H9 (cell line): ENCODE results near the gene USP5. TPM values are rescaled to one million over a fixed set of nuclear protein-coding genes. Genes with fewer than 3 reads are reported as not detected.

ENCODE experiments used
- DNase-seq: peaks from one replicate; pipeline ENCODE4 v3.0.0-alpha.2; 2017
- H2AFZ ChIP-seq: one replicate; pipeline ENCODE4 v1.6.1; 2013; ENCODE audit warnings: mild to moderate bottlenecking, low read length, control low read depth, moderate library complexity
- H2AK5ac ChIP-seq: 2 replicates; pipeline ENCODE4 v1.6.1; 2013; ENCODE audit warnings: low read length, control low read depth, mixed read lengths; ENCODE audit not compliant: insufficient read length
- H2BK120ac ChIP-seq: one replicate; pipeline ENCODE4 v1.6.1; 2013; ENCODE audit warnings: low read depth, mild to moderate bottlenecking, low read length, control low read depth, inconsistent platforms; ENCODE audit not compliant: poor library complexity, severe bottlenecking
- H2BK12ac ChIP-seq: 2 replicates; pipeline ENCODE4 v1.6.1; 2013; ENCODE audit warnings: low read length, control low read depth, mixed read lengths, low read depth; ENCODE audit not compliant: insufficient read length
- H2BK15ac ChIP-seq: 2 replicates; pipeline ENCODE4 v1.6.1; 2013; ENCODE audit warnings: low read depth, low read length, control low read depth
- H2BK20ac ChIP-seq: one replicate; pipeline ENCODE4 v1.6.1; 2013; ENCODE audit warnings: low read depth, mild to moderate bottlenecking, low read length, control low read depth, inconsistent platforms; ENCODE audit not compliant: poor library complexity, severe bottlenecking
- H2BK5ac ChIP-seq: 2 replicates; pipeline ENCODE4 v1.6.1; 2013; ENCODE audit warnings: low read length, control low read depth, mixed read lengths; ENCODE audit not compliant: insufficient read length
- H3K14ac ChIP-seq: 2 replicates; pipeline ENCODE4 v1.6.1; 2013; ENCODE audit warnings: low read length, control low read depth; ENCODE audit not compliant: insufficient read depth
- H3K18ac ChIP-seq: 2 replicates; pipeline ENCODE4 v1.6.1; 2013; ENCODE audit warnings: low read depth, mild to moderate bottlenecking, mixed read lengths, low read length, control low read depth; ENCODE audit not compliant: insufficient read length
- H3K23ac ChIP-seq: 2 replicates; pipeline ENCODE4 v1.6.1; 2013; ENCODE audit warnings: low read length, control low read depth, mixed read lengths, low read depth; ENCODE audit not compliant: insufficient read length
- H3K23me2 ChIP-seq: 2 replicates; pipeline ENCODE4 v1.6.1; 2013; ENCODE audit warnings: low read depth, mild to moderate bottlenecking, mixed read lengths, low read length, control low read depth; ENCODE audit not compliant: insufficient read length, poor library complexity, severe bottlenecking
- H3K27ac ChIP-seq: 2 replicates; pipeline ENCODE4 v1.5.1; 2013; ENCODE audit warnings: low read length, control low read depth, mixed read lengths, low read depth; ENCODE audit not compliant: insufficient read length
- H3K27me3 ChIP-seq: 2 replicates; pipeline ENCODE4 v1.6.1; 2013; ENCODE audit warnings: low read length, control low read depth, inconsistent platforms; ENCODE audit not compliant: insufficient read depth
- H3K4ac ChIP-seq: 2 replicates; pipeline ENCODE4 v1.6.1; 2013; ENCODE audit warnings: low read depth, mild to moderate bottlenecking, control low read depth, inconsistent platforms, low read length, moderate library complexity
- H3K4me1 ChIP-seq: 2 replicates; pipeline ENCODE4 v1.6.1; 2013; ENCODE audit warnings: low read length, control low read depth, inconsistent platforms; ENCODE audit not compliant: insufficient read depth
- H3K4me2 ChIP-seq: 2 replicates; pipeline ENCODE4 v1.6.1; 2013; ENCODE audit warnings: low read length, control low read depth, mixed read lengths; ENCODE audit not compliant: insufficient read length, insufficient read depth
- H3K56ac ChIP-seq: 2 replicates; pipeline ENCODE4 v1.6.1; 2013; ENCODE audit warnings: low read depth, mild to moderate bottlenecking, mixed read lengths, low read length, control low read depth; ENCODE audit not compliant: insufficient read length
- H3K79me1 ChIP-seq: 2 replicates; pipeline ENCODE4 v1.6.1; 2013; ENCODE audit warnings: low read depth, mild to moderate bottlenecking, moderate library complexity, low read length, control low read depth, inconsistent platforms; ENCODE audit not compliant: insufficient read depth, poor library complexity, severe bottlenecking
- H3K79me2 ChIP-seq: 2 replicates; pipeline ENCODE4 v1.6.1; 2013; ENCODE audit warnings: low read length, control low read depth, inconsistent platforms; ENCODE audit not compliant: insufficient read depth
- H3K9ac ChIP-seq: 2 replicates; pipeline ENCODE4 v1.6.1; 2013; ENCODE audit warnings: low read length, control low read depth, mixed read lengths; ENCODE audit not compliant: insufficient read length; ENCODE audit errors: extremely low read depth
- H3K9me3 ChIP-seq: one replicate; pipeline ENCODE4 v1.6.1; 2013; ENCODE audit warnings: low read depth, low read length, inconsistent platforms; ENCODE audit not compliant: control insufficient read depth
- H3T11ph ChIP-seq: one replicate; pipeline ENCODE4 v1.6.1; 2013; ENCODE audit warnings: mild to moderate bottlenecking, low read length, control low read depth, inconsistent platforms
- H4K20me1 ChIP-seq: one replicate; pipeline ENCODE4 v1.6.1; 2013; ENCODE audit not compliant: control insufficient read depth, insufficient read length, insufficient read depth
- H4K5ac ChIP-seq: 2 replicates; pipeline ENCODE4 v1.6.1; 2013; ENCODE audit warnings: low read depth, mild to moderate bottlenecking, mixed read lengths, low read length, control low read depth; ENCODE audit not compliant: insufficient read length
- H4K8ac ChIP-seq: replicated peaks from 2 replicates; pipeline ENCODE4 v1.6.1; 2013; ENCODE audit warnings: low read length, control low read depth, mixed read lengths, low read depth; ENCODE audit not compliant: insufficient read length
- H4K91ac ChIP-seq: 2 replicates; pipeline ENCODE4 v1.6.1; 2013; ENCODE audit warnings: low read depth, mild to moderate bottlenecking, moderate library complexity, mixed read lengths, low read length, control low read depth; ENCODE audit not compliant: insufficient read length
- H3K27ac Mint-ChIP-seq, 3 experiments: 2 replicates in 2 of 3; 3 replicates in 1 of 3; pipeline ENCODE4 v1.8.0; 2020 to 2021; ENCODE audit warnings: mixed read lengths in 3 of 3, mild to moderate bottlenecking in 1 of 3, moderate library complexity in 1 of 3
- H3K27me3 Mint-ChIP-seq: 2 replicates; pipeline ENCODE4 v1.8.0; 2021; ENCODE audit warnings: low read depth, mild to moderate bottlenecking, moderate library complexity, mixed read lengths
- H3K36me3 Mint-ChIP-seq, 3 experiments: 2 replicates in 2 of 3; 3 replicates in 1 of 3; pipeline ENCODE4 v1.8.0; 2020 to 2021; ENCODE audit warnings: low read depth in 3 of 3, mixed read lengths in 3 of 3; ENCODE audit not compliant: insufficient read depth in 1 of 3
- H3K4me1 Mint-ChIP-seq, 2 experiments: 2 replicates each; pipeline ENCODE4 v1.8.0; 2020; ENCODE audit warnings: mixed read lengths in 2 of 2
- H3K4me3 Mint-ChIP-seq, 2 experiments: 2 replicates in 1 of 2; 3 replicates in 1 of 2; pipeline ENCODE4 v1.8.0; 2020 to 2021; ENCODE audit warnings: mild to moderate bottlenecking in 2 of 2, mixed read lengths in 2 of 2, moderate library complexity in 1 of 2
- H3K9me3 Mint-ChIP-seq, 2 experiments: 2 replicates in 1 of 2; 3 replicates in 1 of 2; pipeline ENCODE4 v1.8.0; 2020; ENCODE audit warnings: mild to moderate bottlenecking in 2 of 2, mixed read lengths in 2 of 2, moderate library complexity in 1 of 2
- CTCF ChIP-seq: fragments of 200-600 bp; sonication (generic); conservative IDR thresholded peaks from 3 replicates; pipeline ENCODE4 v1.8.0; 2021; ENCODE audit warnings: antibody characterized with exemption, mild to moderate bottlenecking
- WGBS: extraction: QIAGEN DNeasy Blood & Tissue Kit; methylation state at CpG from one replicate; pipeline ENCODE4 v1.1.7; 2013; ENCODE audit warnings: missing lambda C conversion rate, low lambda C conversion rate, mixed read lengths; ENCODE audit not compliant: insufficient read length; ENCODE audit errors: extremely low coverage; 5-methylcytosine and 5-hydroxymethylcytosine counted together
- total RNA-seq: library from RNA; stranded (reverse); gene quantifications from 2 replicates; pipeline ENCODE4 v1.2.1, GENCODE V29; 2021

The USP5 gene
- total RNA-seq, 1 experiment from 2014 or later, result 143 TPM

- H3K27me3 ChIP-seq, result peaks cover 4% of the 10 kb centered on the region; the same call in 1 of the 2 replicates
- H4K20me1 ChIP-seq, result peaks cover 4% of the 10 kb centered on the region
- no peak within 1 kb of the TSS for H3K18ac ChIP-seq
- H3K79me1 ChIP-seq, result no peaks in the 10 kb centered on the region
- H3T11ph ChIP-seq, result no peak within 1 kb of the TSS
- H3K27ac ChIP-seq, result no peak within 1 kb of the TSS
- no peaks in the 10 kb centered on the region for H3K9me3 ChIP-seq
- TF ChIP-seq CTCF, result no peak
- DNase-seq, result peak; percentile 91
- no peak within 1 kb of the TSS for H2BK12ac ChIP-seq
- Mint-ChIP-seq H3K9me3 (peaks cover 0 to 2% of the 10 kb centered on the region in 2 experiments; a peak in 1 of 5 replicates), H3K4me1 (peaks cover 67 to 76% of the 10 kb centered on the region in 2 experiments), H3K36me3 (peaks cover 10 to 12% (median 10%) of the 10 kb centered on the region in 3 experiments; a peak in 6 of 7 replicates), H3K27ac (peak within 1 kb of the TSS; percentile 63 to 93 (median 91)), H3K27me3 (peaks cover 62% of the 10 kb centered on the region), H3K4me3 (peak within 1 kb of the TSS; percentile 73 to 85)
- H2AFZ ChIP-seq, result no peak within 1 kb of the TSS
- peaks cover 11% of the 10 kb centered on the region for H3K23me2 ChIP-seq
- no peak within 1 kb of the TSS for H4K8ac ChIP-seq
- H3K4ac ChIP-seq, result no peak within 1 kb of the TSS
- no peak within 1 kb of the TSS for H2BK120ac ChIP-seq
- no peak within 1 kb of the TSS for H2BK15ac ChIP-seq
- peak within 1 kb of the TSS; percentile 62 for H3K4me2 ChIP-seq
- no CpG with 5 or more reads among the region's 28 CpGs for WGBS
- H3K79me2 ChIP-seq, result no peaks in the 10 kb centered on the region
- H3K14ac ChIP-seq, result 0 out of 2 replicates have a peak within 1 kb of the TSS, but pooled peaks have one; percentile 18
- no peak within 1 kb of the TSS for H2BK20ac ChIP-seq
- no peak within 1 kb of the TSS for H2BK5ac ChIP-seq
- H3K4me1 ChIP-seq, result peaks cover 7% of the 10 kb centered on the region; the same call in 1 of the 2 replicates
- no peak within 1 kb of the TSS for H3K56ac ChIP-seq
- no peak within 1 kb of the TSS for H2AK5ac ChIP-seq
- H3K23ac ChIP-seq, result no peak within 1 kb of the TSS
- no peak within 1 kb of the TSS for H3K9ac ChIP-seq
- no peak within 1 kb of the TSS for H4K91ac ChIP-seq
- H4K5ac ChIP-seq, result no peak within 1 kb of the TSS
These were observed 30.1 kb upstream of the USP5 start, which contains the start of gene GPR162 for GRCh38 chr12:6821591-6822425. Gene GPR162, plus strand, starts transcription at chr12:6821821. Its CDS starts 2,078 bp downstream, at chr12:6823899.
